H1 (cell line): ENCODE results near the gene NID1. TPM values are rescaled to one million over a fixed set of nuclear protein-coding genes. Genes with fewer than 3 reads are reported as not detected.

Experiments used
- CTCF ChIA-PET: fragments of 300-600 bp; sonication (Branson Sonifier 250); formaldehyde crosslinking; loops from one replicate; lab custom pipeline; 2021; ENCODE audit not compliant: partially characterized antibody; lab: Charles Lee
- POLR2A ChIA-PET: fragments of 300-600 bp; sonication (Branson Sonifier 250); formaldehyde crosslinking; loops from one replicate; lab custom pipeline; 2021; ENCODE audit warnings: inconsistent platforms; ENCODE audit not compliant: partially characterized antibody; lab: Charles Lee
- DNase-seq, 2 experiments: peaks; one replicate each; pipeline versions ENCODE4 v3.0.0 to v3.0.0-alpha.2; 2010 to 2022; ENCODE audit warnings: low spot score in 2 of 2, low read depth in 1 of 2, mixed read lengths in 1 of 2
- FAIRE-seq: peaks from 2 replicates; lab custom pipeline; 2011; peaks lifted over from hg19 to GRCh38; lab: Jason Lieb, UNC
- H2AFZ ChIP-seq: 2 replicates; pipeline ENCODE4 v1.8.1; 2012; ENCODE audit warnings: low read length, inconsistent platforms
- H2AK5ac ChIP-seq: 2 replicates; pipeline ENCODE4 v1.6.1; 2013; ENCODE audit warnings: low read depth, low read length
- H2BK120ac ChIP-seq: replicated peaks from 2 replicates; pipeline ENCODE3; 2013; ENCODE audit warnings: low read depth, low read length, inconsistent platforms
- H2BK12ac ChIP-seq: 2 replicates; pipeline ENCODE4 v1.6.1; 2013; ENCODE audit warnings: low read depth, low read length
- H2BK15ac ChIP-seq: 2 replicates; pipeline ENCODE4 v1.6.1; 2013; ENCODE audit warnings: low read length
- H2BK20ac ChIP-seq: 2 replicates; pipeline ENCODE4 v1.6.1; 2013; ENCODE audit warnings: low read length
- H2BK5ac ChIP-seq: 2 replicates; pipeline ENCODE4 v1.6.1; 2013; ENCODE audit warnings: low read depth, low read length
- H3K14ac ChIP-seq: 2 replicates; pipeline ENCODE4 v1.6.1; 2013; ENCODE audit warnings: inconsistent platforms; ENCODE audit not compliant: insufficient read length
- H3K18ac ChIP-seq: 2 replicates; pipeline ENCODE4 v1.6.1; 2013; ENCODE audit warnings: low read length; ENCODE audit errors: extremely low read depth
- H3K23ac ChIP-seq: 2 replicates; pipeline ENCODE4 v1.6.1; 2013; ENCODE audit warnings: inconsistent platforms; ENCODE audit not compliant: insufficient read length
- H3K23me2 ChIP-seq: 2 replicates; pipeline ENCODE4 v1.6.1; 2013; ENCODE audit warnings: low read depth, low read length
- H3K27ac ChIP-seq: 2 replicates; pipeline ENCODE4 v1.6.1; 2011; ENCODE audit warnings: low read depth, low read length, inconsistent platforms
- H3K27me3 ChIP-seq, 4 experiments: replicated peaks in 1 of 4; 1 replicate in 1 of 4; 2 replicates in 3 of 4; pipeline versions ENCODE4 v1.6.1 to v1.8.1; 2011 to 2013; ENCODE audit warnings: low read length in 3 of 4, mild to moderate bottlenecking in 3 of 4, inconsistent platforms in 2 of 4, mixed read lengths in 2 of 4, moderate library complexity in 1 of 4; ENCODE audit not compliant: control insufficient read depth in 3 of 4, insufficient read depth in 3 of 4; ENCODE audit errors: extremely low read depth in 1 of 4
- H3K36me3 ChIP-seq, 4 experiments: 2 replicates each; pipeline versions ENCODE4 v1.6.1 to v1.8.1; 2011 to 2013; ENCODE audit warnings: mild to moderate bottlenecking in 4 of 4, low read length in 3 of 4, moderate library complexity in 2 of 4, control low read depth in 1 of 4, inconsistent platforms in 1 of 4; ENCODE audit not compliant: insufficient read depth in 4 of 4, control insufficient read depth in 2 of 4
- H3K4ac ChIP-seq: replicated peaks from 2 replicates; pipeline ENCODE3; 2013; ENCODE audit warnings: low read length, low read depth, mixed read lengths, inconsistent platforms; ENCODE audit not compliant: insufficient read length
- H3K4me1 ChIP-seq, 4 experiments: replicated peaks in 1 of 4; 1 replicate in 1 of 4; 2 replicates in 3 of 4; pipeline versions ENCODE4 v1.6.1 to v1.8.1; 2011 to 2013; ENCODE audit warnings: low read length in 3 of 4, inconsistent platforms in 2 of 4, mixed read lengths in 1 of 4; ENCODE audit not compliant: insufficient read depth in 4 of 4, control insufficient read depth in 3 of 4
- H3K4me2 ChIP-seq, 2 experiments: 2 replicates each; pipeline versions ENCODE4 v1.6.1 to v1.8.1; 2011 to 2013; ENCODE audit warnings: low read depth in 2 of 2, low read length in 2 of 2, control low read depth in 1 of 2, inconsistent platforms in 1 of 2, mild to moderate bottlenecking in 1 of 2; ENCODE audit not compliant: insufficient read depth in 1 of 2
- H3K4me3 ChIP-seq, 4 experiments: fragments of 200-600, 300-600 bp in 1 of 4; sonication (generic), shearing (Covaris generic), sonication (Bioruptor Twin) in 1 of 4; 2 replicates each; pipeline versions ENCODE4 v1.5.1 to v1.8.1; 2011 to 2016; ENCODE audit warnings: low read length in 4 of 4, low read depth in 3 of 4, control low read depth in 2 of 4, inconsistent platforms in 2 of 4, mild to moderate bottlenecking in 2 of 4, mixed read lengths in 1 of 4, moderate library complexity in 1 of 4; ENCODE audit not compliant: insufficient read depth in 2 of 4; ENCODE audit errors: extremely low read depth in 1 of 4
- H3K56ac ChIP-seq: replicated peaks from 2 replicates; pipeline ENCODE3; 2013; ENCODE audit warnings: low read depth, mild to moderate bottlenecking, mixed read lengths, low read length, inconsistent platforms; ENCODE audit not compliant: insufficient read length
- H3K79me1 ChIP-seq: 2 replicates; pipeline ENCODE4 v1.6.1; 2013; ENCODE audit warnings: low read depth, low read length, control low read depth
- H3K79me2 ChIP-seq, 2 experiments: 2 replicates each; pipeline versions ENCODE4 v1.6.1 to v1.8.1; 2012 to 2013; ENCODE audit warnings: low read length in 2 of 2, mild to moderate bottlenecking in 2 of 2, inconsistent platforms in 1 of 2; ENCODE audit not compliant: insufficient read depth in 2 of 2, control insufficient read depth in 1 of 2
- H3K9ac ChIP-seq, 4 experiments: replicated peaks in 1 of 4; 1 replicate in 1 of 4; 2 replicates in 3 of 4; pipeline versions ENCODE4 v1.6.1 to v1.8.1; 2011 to 2013; ENCODE audit warnings: low read depth in 3 of 4, low read length in 3 of 4, control low read depth in 2 of 4, mild to moderate bottlenecking in 2 of 4, moderate library complexity in 2 of 4, inconsistent platforms in 1 of 4; ENCODE audit errors: extremely low read depth in 1 of 4
- H3K9me3 ChIP-seq, 2 experiments: 2 replicates each; pipeline versions ENCODE4 v1.6.1 to v1.8.1; 2012 to 2013; ENCODE audit warnings: mild to moderate bottlenecking in 2 of 2, moderate library complexity in 2 of 2, control low read depth in 1 of 2, inconsistent platforms in 1 of 2, low read depth in 1 of 2, low read length in 1 of 2, mixed read lengths in 1 of 2; ENCODE audit not compliant: insufficient read depth in 2 of 2
- H4K20me1 ChIP-seq, 2 experiments: replicated peaks in 1 of 2; 2 replicates each; pipeline versions ENCODE3 to v1.8.1; 2011 to 2013; ENCODE audit warnings: inconsistent platforms in 2 of 2, low read length in 2 of 2, mild to moderate bottlenecking in 1 of 2; ENCODE audit not compliant: insufficient read depth in 2 of 2, control insufficient read depth in 1 of 2
- H4K5ac ChIP-seq: 2 replicates; pipeline ENCODE4 v1.6.1; 2013; ENCODE audit warnings: low read length, low read depth, mixed read lengths, inconsistent platforms; ENCODE audit not compliant: insufficient read length
- H4K8ac ChIP-seq: 2 replicates; pipeline ENCODE4 v1.8.0; 2013; ENCODE audit warnings: mild to moderate bottlenecking, moderate library complexity, low read length, inconsistent platforms; ENCODE audit not compliant: insufficient read depth; ENCODE audit errors: extremely low read depth
- H4K91ac ChIP-seq: replicated peaks from 2 replicates; pipeline ENCODE3; 2013; ENCODE audit warnings: low read length, mixed read lengths, inconsistent platforms; ENCODE audit not compliant: insufficient read length
- BRCA1 ChIP-seq: IDR thresholded peaks from 2 replicates; pipeline ENCODE4 v1.6.1; 2012; ENCODE audit warnings: low read depth, low read length, improper control_type of control experiment
- EGR1 ChIP-seq: IDR thresholded peaks from 2 replicates; pipeline ENCODE4 v1.6.1; 2011; ENCODE audit warnings: low read depth, low read length, borderline replicate concordance
- FOSL1 ChIP-seq: IDR thresholded peaks from 2 replicates; pipeline ENCODE4 v1.6.1; 2011; ENCODE audit warnings: mild to moderate bottlenecking, low read depth, low read length, moderate library complexity; ENCODE audit not compliant: insufficient read depth
- HDAC6 ChIP-seq: IDR thresholded peaks from one replicate; pipeline ENCODE4 v1.7.1; 2012; ENCODE audit warnings: low read depth, mild to moderate bottlenecking, inconsistent platforms, low read length, moderate library complexity
- NRF1 ChIP-seq: IDR thresholded peaks from 2 replicates; pipeline ENCODE4 v1.6.1; 2011; ENCODE audit warnings: mild to moderate bottlenecking, low read depth, low read length, improper control_type of control experiment
- POLR2AphosphoS5 ChIP-seq: IDR thresholded peaks from 2 replicates; pipeline ENCODE4 v1.6.1; 2011; ENCODE audit warnings: low read depth, low read length
- POU5F1 ChIP-seq: IDR thresholded peaks from 2 replicates; pipeline ENCODE4 v1.6.1; 2011; ENCODE audit warnings: low read depth, mild to moderate bottlenecking, low read length, moderate library complexity
- RBBP5 ChIP-seq: IDR thresholded peaks from 2 replicates; pipeline ENCODE4 v1.7.1; 2012; ENCODE audit warnings: low read depth, mild to moderate bottlenecking, inconsistent platforms, low read length, moderate library complexity, borderline replicate concordance
- SIRT6 ChIP-seq: IDR thresholded peaks from one replicate; pipeline ENCODE4 v1.7.1; 2012; ENCODE audit warnings: low read length, inconsistent platforms
- SP2 ChIP-seq: IDR thresholded peaks from 2 replicates; pipeline ENCODE4 v1.6.1; 2012; ENCODE audit warnings: mild to moderate bottlenecking, low read length, inconsistent platforms
- TEAD4 ChIP-seq: IDR thresholded peaks from 2 replicates; pipeline ENCODE4 v1.6.1; 2012; ENCODE audit warnings: low read depth, low read length, inconsistent platforms, mixed read lengths
- WGBS, 2 experiments: shearing (Covaris generic) in 1 of 2; methylation state at CpG; one replicate each; pipeline versions ENCODE4 v1.1.6 to v1.1.7; 2013 to 2015; ENCODE audit warnings: low lambda C conversion rate in 2 of 2, mixed read lengths in 2 of 2, inconsistent platforms in 1 of 2, low coverage in 1 of 2, missing lambda C conversion rate in 1 of 2; ENCODE audit not compliant: insufficient replicate concordance in 2 of 2, insufficient coverage in 1 of 2, insufficient read length in 1 of 2; ENCODE audit errors: extremely low coverage in 1 of 2, missing lambda C conversion rate in 1 of 2; 5-methylcytosine and 5-hydroxymethylcytosine counted together
- polyA plus RNA-seq, 7 experiments: library from polyadenylated mRNA; depleted of rRNA in 3 of 7; stranded (reverse) in 5 of 7; unstranded in 2 of 7; fragments of >200 nt in 5 of 7; fragments of 200-250 nt in 2 of 7; gene quantifications; 1 replicate in 5 of 7; 2 replicates in 1 of 7; 4 replicates in 1 of 7; pipeline versions ENCODE4 v1.2.1 to v1.2.3, GENCODE V29; 2011 to 2013; ENCODE audit warnings: missing spikeins in 2 of 7, mixed read lengths in 2 of 7
- total RNA-seq: library from RNA; stranded (reverse); fragmentation: NEBNext Ultra II Directional; extraction: Animal tissue kit (Norgen Biotek cat#: 25700); gene quantifications from 2 replicates; pipeline ENCODE4 v1.2.1, GENCODE V29; 2021

NID1 gene
- total and polyA plus RNA-seq, 2 of the 8 experiments (the other 6 are each of a cell fraction or from before 2014, with no cell fraction given), result 20.9 to 25.4 TPM

GRCh38 chr1:236041631-236042618 is 23.0 kb downstream of the NID1 start:
- no peak overlapping the region for H3K4ac ChIP-seq
- no peak overlapping the region for H4K91ac ChIP-seq
- no peaks in the 10 kb centered on the region for H3K4me1 ChIP-seq
- no peak overlapping the region for H3K18ac ChIP-seq
- H2AFZ ChIP-seq, result no peak overlapping the region
- H3K9ac ChIP-seq, result no peak overlapping the region
- no peak overlapping the region for H3K23ac ChIP-seq
- WGBS, 2 experiments, result 85% methylated on average over 14 of the region's 17 CpGs; no CpG with 5 or more reads in 1 of the 2 experiments
- no peaks in the 10 kb centered on the region for H4K20me1 ChIP-seq
- H3K23me2 ChIP-seq, result no peaks in the 10 kb centered on the region
- no peak overlapping the region for H4K5ac ChIP-seq
- no peak overlapping the region for H2BK20ac ChIP-seq
- no peak overlapping the region for H2BK15ac ChIP-seq
- CTCF ChIA-PET, result interaction anchor here (0.7 kb wide), 1 partner anchor 95 kb away, joined by 3 read pairs; no protein-coding TSS in a partner anchor
- H3K27ac ChIP-seq, result no peak overlapping the region
- H2AK5ac ChIP-seq, result no peak overlapping the region
- no peaks in the 10 kb centered on the region for H3K27me3 ChIP-seq
- DNase-seq (no peak), FAIRE-seq (no peak)
- H3K79me1 ChIP-seq, result no peaks in the 10 kb centered on the region
- H3K14ac ChIP-seq, result no peak overlapping the region
- H2BK5ac ChIP-seq, result no peak overlapping the region
- H3K36me3 ChIP-seq, result no peaks in the 10 kb centered on the region; a peak in 1 of 8 replicates
- H4K8ac ChIP-seq, result no peak overlapping the region
- H3K79me2 ChIP-seq, result no peaks in the 10 kb centered on the region
- no peak overlapping the region for H3K56ac ChIP-seq
- TF ChIP-seq SIRT6, result no peak
- no peak for TF ChIP-seq POLR2AphosphoS5
- no peak for TF ChIP-seq NRF1
- TF ChIP-seq EGR1, result no peak
- no peak for TF ChIP-seq TEAD4
- TF ChIP-seq FOSL1, result no peak
- TF ChIP-seq BRCA1, result no peak
- TF ChIP-seq SP2, result no peak
- no peak for TF ChIP-seq POU5F1
- TF ChIP-seq RBBP5, result no peak
- TF ChIP-seq HDAC6, result no peak
- TF ChIP-seq, all 59 proteins: peak for 0
- Histone ChIP-seq H3K4me2 (no peak overlapping the region), H2BK12ac (no peak overlapping the region), H3K4me3 (no peak overlapping the region), H2BK120ac (no peak overlapping the region), H3K9me3 (no peaks in the 10 kb centered on the region)
- POLR2A ChIA-PET, result no interaction called here
